Measurements from ENCODE around the gene HSPBP1. TPM values are rescaled to one million over a fixed set of nuclear protein-coding genes. Genes with fewer than 3 reads are reported as not detected.

The HSPBP1 gene
- total RNA-seq, 2 donors from 2014 or later: 12.5 to 51.1 TPM

- Histone ChIP-seq H3K27me3 (no peaks in the 10 kb centered on the region), H3K27ac (no peak overlapping the region), H3K4me1 (peaks cover 5% of the 10 kb centered on the region), H3K9me3 (no peaks in the 10 kb centered on the region), H3K4me3 (no peak overlapping the region), H3K36me3 (replicated peaks in 1 of 2; ENCODE audit: insufficient read depth in 1 of 2, low read depth in 2 of 2) (no peaks in the 10 kb centered on the region)
- intact Hi-C loops (cut with DNase I): no loop called here
- TF ChIP-seq POLR2A (IDR thresholded peaks at IDR 0.05) (no peak), CTCF (IDR thresholded peaks at IDR 0.05) (no peak)
- ATAC-seq (no peak), DNase-seq (no peak)
- WGBS, 2 donors: 45 to 56% methylated on average over 12 to 18 of the region's 18 CpGs
Observed at GRCh38 chr19:55285229-55285890, 5.5 kb upstream of the HSPBP1 start.

- no peak overlapping the region for H3K27ac ChIP-seq
- no peak overlapping the region for H3K4me3 ChIP-seq
- intact Hi-C loops (cut with DNase I): no loop called here
- no peaks in the 10 kb centered on the region for H3K27me3 ChIP-seq
- no peaks in the 10 kb centered on the region for H3K9me3 ChIP-seq
- TF ChIP-seq POLR2A (IDR thresholded peaks at IDR 0.05): no peak
- no peak for TF ChIP-seq CTCF (IDR thresholded peaks at IDR 0.05)
- peaks cover 8% of the 10 kb centered on the region for H3K4me1 ChIP-seq
- no peak for DNase-seq
- WGBS, 2 donors: 64 to 86% methylated on average over 1 to 6 of the region's 16 CpGs
- ATAC-seq: no peak
- H3K36me3 ChIP-seq (replicated peaks in 1 of 2; ENCODE audit: insufficient read depth in 1 of 2, low read depth in 2 of 2): no peaks in the 10 kb centered on the region
Observed at GRCh38 chr19:55284405-55285058, 4.6 kb upstream of the HSPBP1 start.

- ATAC-seq: no peak
- WGBS, 2 donors: 11 to 12% methylated on average over 15 to 19 of the region's 44 CpGs
- Histone ChIP-seq H3K4me3 (no peak within 1 kb of the TSS), H3K9me3 (no peaks in the 10 kb centered on the region), H3K36me3 (replicated peaks in 1 of 2; ENCODE audit: insufficient read depth in 1 of 2, low read depth in 2 of 2) (no peaks in the 10 kb centered on the region), H3K27ac (no peak within 1 kb of the TSS), H3K27me3 (no peaks in the 10 kb centered on the region), H3K4me1 (peaks cover 16% of the 10 kb centered on the region)
- DNase-seq: peak in 3 of 4 donors; percentile 22 to 48 (median 38)
- intact Hi-C loops (cut with DNase I): no loop called here
- TF ChIP-seq CTCF (IDR thresholded peaks at IDR 0.05) (no peak), POLR2A (IDR thresholded peaks at IDR 0.05) (no peak)
Observed at GRCh38 chr19:55283548-55284377, 3.9 kb upstream of the HSPBP1 start, which contains the start of gene BRSK1. Gene BRSK1 (plus strand): TSS chr19:55283997. CDS start chr19:55284443, 446 bp downstream.

GRCh38 chr19:55279340-55279739 is 570 bp downstream of the HSPBP1 start:
- WGBS, 2 donors: 2 to 6% methylated on average over 8 to 23 of the region's 23 CpGs
- H3K4me1 ChIP-seq: peaks cover 19% of the 10 kb centered on the region
- no peaks in the 10 kb centered on the region for H3K9me3 ChIP-seq
- ATAC-seq (no peak), DNase-seq (no peak)
- intact Hi-C loops (cut with DNase I): no loop called here
- no peaks in the 10 kb centered on the region for H3K27me3 ChIP-seq
- H3K4me3 ChIP-seq: peak overlapping the region; percentile 40 to 88
- H3K36me3 ChIP-seq (replicated peaks in 1 of 2; ENCODE audit: insufficient read depth in 1 of 2, low read depth in 2 of 2): peaks cover 0 to 6% of the 10 kb centered on the region in 2 donors
- TF ChIP-seq POLR2A (IDR thresholded peaks at IDR 0.05) (no peak), CTCF (IDR thresholded peaks at IDR 0.05) (no peak)
- H3K27ac ChIP-seq: peak overlapping the region; percentile 6 to 85 (median 58)
